Measurements from ENCODE around the gene USH2A. TPM values are rescaled to one million over a fixed set of nuclear protein-coding genes. Genes with fewer than 3 reads are reported as not detected.

Gene USH2A
- polyA plus RNA-seq, 2 of the 4 experiments (the other 2 are of a cell fraction) = not detected

DNA sequence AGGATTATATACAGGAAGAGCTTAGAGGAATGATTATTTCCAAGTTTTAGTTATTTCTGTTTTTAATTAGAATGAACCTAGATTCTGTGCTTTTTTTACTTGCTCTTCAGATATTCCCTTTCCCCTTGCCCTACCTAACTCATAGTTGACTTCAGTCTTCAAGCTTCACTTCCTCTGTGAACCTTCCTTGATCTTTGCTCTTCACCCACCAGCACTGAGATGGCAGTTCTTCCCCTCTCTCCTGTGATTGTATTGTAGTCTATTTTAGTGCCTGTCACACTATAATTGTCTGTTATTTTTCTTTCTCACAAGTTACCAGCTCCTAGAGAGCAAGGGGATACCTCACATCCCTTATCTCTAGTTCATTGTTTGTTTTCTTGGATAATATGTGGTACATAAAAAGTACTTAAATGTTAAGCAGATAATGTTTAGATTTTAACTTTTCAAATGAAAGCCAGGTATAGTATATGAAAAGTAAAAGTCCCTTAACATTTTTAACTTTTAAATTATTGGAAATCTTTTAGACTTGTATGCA, 822.9 kb downstream of the USH2A start:
- no peak for ATAC-seq
- no peak overlapping the region for H3K27ac ChIP-seq
- H3K4me1 ChIP-seq = peaks cover under 1% of the 10 kb centered on the region; the same call in 1 of the 3 replicates
- H3K4me2 ChIP-seq = no peak overlapping the region
- CTCF ChIA-PET = interaction anchor here (0.6 kb wide), 2 partner anchors 8 to 1221 kb away, joined by 3 read pairs; no protein-coding TSS in a partner anchor
- H3K9me3 ChIP-seq = no peaks in the 10 kb centered on the region
- POLR2A ChIA-PET = no interaction called here
- TF ChIP-seq CHD2 (IDR thresholded peaks at IDR 0.05; ENCODE audit: low read length, partially characterized antibody) = no peak
- no peak for TF ChIP-seq CEBPB (IDR thresholded peaks at IDR 0.05)
- TF ChIP-seq, protein P1, sequence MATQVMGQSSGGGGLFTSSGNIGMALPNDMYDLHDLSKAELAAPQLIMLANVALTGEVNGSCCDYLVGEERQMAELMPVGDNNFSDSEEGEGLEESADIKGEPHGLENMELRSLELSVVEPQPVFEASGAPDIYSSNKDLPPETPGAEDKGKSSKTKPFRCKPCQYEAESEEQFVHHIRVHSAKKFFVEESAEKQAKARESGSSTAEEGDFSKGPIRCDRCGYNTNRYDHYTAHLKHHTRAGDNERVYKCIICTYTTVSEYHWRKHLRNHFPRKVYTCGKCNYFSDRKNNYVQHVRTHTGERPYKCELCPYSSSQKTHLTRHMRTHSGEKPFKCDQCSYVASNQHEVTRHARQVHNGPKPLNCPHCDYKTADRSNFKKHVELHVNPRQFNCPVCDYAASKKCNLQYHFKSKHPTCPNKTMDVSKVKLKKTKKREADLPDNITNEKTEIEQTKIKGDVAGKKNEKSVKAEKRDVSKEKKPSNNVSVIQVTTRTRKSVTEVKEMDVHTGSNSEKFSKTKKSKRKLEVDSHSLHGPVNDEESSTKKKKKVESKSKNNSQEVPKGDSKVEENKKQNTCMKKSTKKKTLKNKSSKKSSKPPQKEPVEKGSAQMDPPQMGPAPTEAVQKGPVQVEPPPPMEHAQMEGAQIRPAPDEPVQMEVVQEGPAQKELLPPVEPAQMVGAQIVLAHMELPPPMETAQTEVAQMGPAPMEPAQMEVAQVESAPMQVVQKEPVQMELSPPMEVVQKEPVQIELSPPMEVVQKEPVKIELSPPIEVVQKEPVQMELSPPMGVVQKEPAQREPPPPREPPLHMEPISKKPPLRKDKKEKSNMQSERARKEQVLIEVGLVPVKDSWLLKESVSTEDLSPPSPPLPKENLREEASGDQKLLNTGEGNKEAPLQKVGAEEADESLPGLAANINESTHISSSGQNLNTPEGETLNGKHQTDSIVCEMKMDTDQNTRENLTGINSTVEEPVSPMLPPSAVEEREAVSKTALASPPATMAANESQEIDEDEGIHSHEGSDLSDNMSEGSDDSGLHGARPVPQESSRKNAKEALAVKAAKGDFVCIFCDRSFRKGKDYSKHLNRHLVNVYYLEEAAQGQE (IDR thresholded peaks at IDR 0.05) = no peak
- no peak for DNase-seq (ENCODE audit: low read depth in 1 of 2, low spot score in 1 of 2)
- H3K4me3 ChIP-seq = no peak overlapping the region
- no peak for FAIRE-seq

DNA sequence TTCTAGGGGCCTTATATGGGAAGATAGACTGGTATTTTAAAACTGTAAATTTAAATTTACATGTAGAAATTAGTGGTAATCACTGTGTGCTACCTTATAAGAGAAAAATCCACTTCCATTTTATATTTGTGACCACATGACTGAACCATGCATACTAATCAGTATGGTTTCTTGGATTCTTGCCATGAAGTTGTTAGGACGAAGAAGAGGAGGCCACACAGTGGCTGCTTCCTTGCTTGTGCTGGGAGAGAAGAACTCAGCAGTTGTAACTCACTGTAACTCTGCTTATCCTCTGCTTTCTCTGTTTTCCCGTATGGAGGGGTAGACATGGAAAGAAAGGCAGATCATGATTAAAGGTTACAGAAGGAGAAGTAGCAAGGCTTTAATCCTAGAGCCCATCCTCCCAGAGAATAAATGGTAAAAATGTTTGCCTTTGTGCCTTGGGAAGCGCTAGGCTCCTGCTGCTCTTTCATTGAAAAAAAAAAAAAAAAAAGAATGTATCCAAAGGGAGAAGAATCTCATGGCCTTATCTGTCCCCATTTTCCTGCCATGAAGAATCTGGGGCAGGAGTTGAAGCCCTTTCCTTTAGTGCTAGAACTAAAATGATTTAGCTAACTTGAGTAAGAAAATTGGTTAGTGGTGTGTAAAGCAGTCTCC, 823.7 kb downstream of the USH2A start:
- H3K4me3 ChIP-seq = no peak overlapping the region
- POLR2A ChIA-PET = no interaction called here
- H3K27ac ChIP-seq = no peak overlapping the region
- peaks cover 8% of the 10 kb centered on the region for H3K4me1 ChIP-seq
- ATAC-seq (no peak), FAIRE-seq (no peak), DNase-seq (ENCODE audit: low read depth in 1 of 2, low spot score in 1 of 2) (no peak)
- no peaks in the 10 kb centered on the region for H3K9me3 ChIP-seq
- TF ChIP-seq RAD21 (conservative IDR thresholded peaks at IDR 0.05 in 1 of 2, IDR thresholded peaks at IDR 0.05 in 1 of 2) = no peak
- no peak for TF ChIP-seq HOXB5 (CRISPR knock-in tag; IDR thresholded peaks at IDR 0.05)
- no peak for TF ChIP-seq FOXS1 (CRISPR knock-in tag; IDR thresholded peaks at IDR 0.05)
- TF ChIP-seq GATA3 (IDR thresholded peaks at IDR 0.05; ENCODE audit: borderline replicate concordance) = no peak
- TF ChIP-seq CBX8 (IDR thresholded peaks at IDR 0.05) = no peak
- TF ChIP-seq KDM1A (IDR thresholded peaks at IDR 0.05; ENCODE audit: low read depth) = no peak
- TF ChIP-seq HOXB13 (CRISPR knock-in tag; IDR thresholded peaks at IDR 0.05; ENCODE audit: low read depth) = no peak
- no peak for TF ChIP-seq RNF2 (IDR thresholded peaks at IDR 0.05; ENCODE audit: borderline replicate concordance, low read depth)
- no peak for TF ChIP-seq HDAC2 (IDR thresholded peaks at IDR 0.05)
- no peak for TF ChIP-seq MAZ (IDR thresholded peaks at IDR 0.05; ENCODE audit: borderline replicate concordance, low read depth, low read length)
- no peak for TF ChIP-seq FOSB (CRISPR knock-in tag; IDR thresholded peaks at IDR 0.05)
- TF ChIP-seq RFX5 (IDR thresholded peaks at IDR 0.05) = no peak
- TF ChIP-seq, protein P2, sequence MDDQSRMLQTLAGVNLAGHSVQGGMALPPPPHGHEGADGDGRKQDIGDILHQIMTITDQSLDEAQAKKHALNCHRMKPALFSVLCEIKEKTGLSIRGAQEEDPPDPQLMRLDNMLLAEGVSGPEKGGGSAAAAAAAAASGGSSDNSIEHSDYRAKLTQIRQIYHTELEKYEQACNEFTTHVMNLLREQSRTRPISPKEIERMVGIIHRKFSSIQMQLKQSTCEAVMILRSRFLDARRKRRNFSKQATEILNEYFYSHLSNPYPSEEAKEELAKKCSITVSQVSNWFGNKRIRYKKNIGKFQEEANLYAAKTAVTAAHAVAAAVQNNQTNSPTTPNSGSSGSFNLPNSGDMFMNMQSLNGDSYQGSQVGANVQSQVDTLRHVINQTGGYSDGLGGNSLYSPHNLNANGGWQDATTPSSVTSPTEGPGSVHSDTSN (IDR thresholded peaks at IDR 0.05) = no peak
- TF ChIP-seq EP300 (IDR thresholded peaks at IDR 0.05) = no peak
- no peak overlapping the region for H3K4me2 ChIP-seq
- CTCF ChIA-PET = interaction anchor here (0.6 kb wide), 1 partner anchor 1221 kb away, joined by 3 read pairs; no protein-coding TSS in a partner anchor
- WGBS (ENCODE audit: missing lambda C conversion rate) = 96% methylated on average over 3 of the region's 3 CpGs

DNA sequence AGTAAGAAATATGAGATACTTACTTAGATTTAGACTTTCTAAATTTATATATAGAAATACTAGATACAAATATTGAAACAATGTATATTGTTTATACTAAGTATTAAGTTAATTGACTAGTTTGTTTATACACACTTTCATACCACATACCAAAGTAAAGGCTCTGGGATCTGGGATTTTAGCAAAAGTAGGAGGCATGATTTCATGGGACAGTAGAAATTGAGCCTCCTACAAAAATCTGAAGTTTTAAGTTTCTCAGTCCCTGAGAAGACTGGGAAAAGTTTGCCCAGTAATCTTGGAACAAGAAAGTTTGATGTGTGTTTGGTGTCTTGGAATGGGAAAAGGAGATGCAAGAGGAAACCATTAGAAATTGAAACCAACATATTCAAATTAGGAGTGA, 825.3 kb downstream of the USH2A start:
- DNase-seq (ENCODE audit: low read depth in 1 of 2, low spot score in 1 of 2) = no peak
- Histone ChIP-seq H3K4me2 (no peak overlapping the region), H3K9me3 (no peaks in the 10 kb centered on the region), H3K4me3 (no peak overlapping the region), H3K27ac (no peak overlapping the region), H3K4me1 (peaks cover 12% of the 10 kb centered on the region)
- POLR2A ChIA-PET = no interaction called here
- CTCF ChIA-PET = no interaction called here
- FAIRE-seq = no peak
- no peak for TF ChIP-seq ZSCAN20 (CRISPR knock-in tag; IDR thresholded peaks at IDR 0.05)
- TF ChIP-seq CHD2 (IDR thresholded peaks at IDR 0.05; ENCODE audit: low read length, partially characterized antibody) = no peak
- no peak for ATAC-seq
